Measurements from ENCODE around the gene FAM170B. TPM values are rescaled to one million over a fixed set of nuclear protein-coding genes. Genes with fewer than 3 reads are reported as not detected.

The FAM170B gene
- total RNA-seq, 1 experiment from 2014 or later = not detected

DNA sequence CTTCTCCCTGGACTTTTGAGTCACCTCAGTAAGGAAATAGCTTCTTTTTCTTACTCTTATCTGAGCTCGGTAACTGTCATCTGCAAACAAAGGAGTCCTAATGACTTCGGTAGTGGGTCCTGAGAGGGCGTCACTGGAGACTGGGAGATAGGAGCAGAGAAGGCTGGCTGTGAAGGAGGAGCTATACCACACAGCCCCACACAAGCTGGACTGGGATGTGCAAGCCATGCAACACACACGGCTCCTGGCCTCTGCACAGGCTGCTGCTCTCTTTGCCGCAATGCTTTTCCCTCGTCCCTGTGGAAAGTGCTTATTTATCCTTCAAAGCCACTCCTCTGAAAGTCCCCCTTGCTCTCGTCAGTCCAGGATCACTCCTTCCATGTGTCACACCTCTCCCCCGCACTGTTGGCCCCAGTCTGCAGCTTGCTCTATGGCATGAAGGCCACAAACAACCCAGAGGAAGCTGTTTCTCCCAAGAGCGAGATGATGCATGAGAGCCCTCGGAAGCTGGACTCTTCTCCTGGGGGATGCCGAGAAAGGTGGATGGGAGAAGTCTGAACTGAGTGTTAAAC is 39.5 kb upstream of the FAM170B start:
- DNase-seq = no peak
- no TSS peak for BruUV-seq (replicated peaks)
- intact Hi-C loops (cut with micrococcal nuclease; ENCODE audit: unreplicated experiment) = no loop called here
- CTCF ChIA-PET = interaction anchor here (1.3 kb wide), 1 partner anchor 9 kb away, joined by 5 read pairs; no protein-coding TSS in a partner anchor
- H3K36me3 Mint-ChIP-seq (ENCODE audit: insufficient read depth, unreplicated experiment) = peaks cover 4% of the 10 kb centered on the region
- H3K27ac Mint-ChIP-seq (ENCODE audit: unreplicated experiment) = no peak overlapping the region
- H3K4me1 Mint-ChIP-seq (ENCODE audit: low read depth, unreplicated experiment) = peaks cover 10% of the 10 kb centered on the region
- H3K4me3 Mint-ChIP-seq (ENCODE audit: low read depth, unreplicated experiment) = no peak overlapping the region
- H3K27me3 Mint-ChIP-seq (ENCODE audit: unreplicated experiment) = peaks cover 23% of the 10 kb centered on the region
- H3K9me3 Mint-ChIP-seq (ENCODE audit: low read depth, unreplicated experiment) = no peaks in the 10 kb centered on the region
- TF ChIP-seq CTCF (IDR thresholded peaks at IDR 0.05; ENCODE audit: unreplicated experiment) = no peak

DNA sequence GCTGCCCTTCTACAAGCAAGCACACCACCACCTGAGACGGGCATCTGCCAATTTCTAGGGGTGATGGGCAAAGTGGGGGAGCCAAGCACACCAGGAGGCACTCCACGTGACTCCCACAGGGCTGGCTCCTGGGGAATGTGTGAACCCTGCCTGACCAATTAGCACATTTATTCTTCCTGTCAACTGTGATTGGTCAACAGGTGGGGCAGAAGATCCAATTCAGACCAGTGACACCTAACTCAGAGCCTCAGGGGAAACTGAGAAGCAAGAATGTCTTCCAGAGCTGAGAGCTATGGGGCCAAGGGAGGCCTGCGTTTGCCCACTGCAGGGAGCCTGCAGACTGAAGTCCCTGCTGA is 38.9 kb upstream of the FAM170B start:
- Mint-ChIP-seq H3K27ac (ENCODE audit: unreplicated experiment) (no peak overlapping the region), H3K36me3 (ENCODE audit: insufficient read depth, unreplicated experiment) (peaks cover 4% of the 10 kb centered on the region), H3K27me3 (ENCODE audit: unreplicated experiment) (peaks cover 28% of the 10 kb centered on the region), H3K4me1 (ENCODE audit: low read depth, unreplicated experiment) (peaks cover 10% of the 10 kb centered on the region), H3K4me3 (ENCODE audit: low read depth, unreplicated experiment) (no peak overlapping the region), H3K9me3 (ENCODE audit: low read depth, unreplicated experiment) (no peaks in the 10 kb centered on the region)
- TF ChIP-seq CTCF (IDR thresholded peaks at IDR 0.05; ENCODE audit: unreplicated experiment) = no peak
- CTCF ChIA-PET = interaction anchor here (1.3 kb wide), 1 partner anchor 8 kb away, joined by 5 read pairs; no protein-coding TSS in a partner anchor
- intact Hi-C loops (cut with micrococcal nuclease; ENCODE audit: unreplicated experiment) = no loop called here
- DNase-seq = no peak
- BruUV-seq (replicated peaks) = no TSS peak

GRCh38 chr10:49172061-49172776 is 38.4 kb upstream of the FAM170B start:
- intact Hi-C loops (cut with micrococcal nuclease; ENCODE audit: unreplicated experiment) = no loop called here
- Mint-ChIP-seq H3K4me1 (ENCODE audit: low read depth, unreplicated experiment) (peaks cover 10% of the 10 kb centered on the region), H3K9me3 (ENCODE audit: low read depth, unreplicated experiment) (no peaks in the 10 kb centered on the region), H3K27ac (ENCODE audit: unreplicated experiment) (no peak overlapping the region), H3K36me3 (ENCODE audit: insufficient read depth, unreplicated experiment) (peaks cover under 1% of the 10 kb centered on the region), H3K27me3 (ENCODE audit: unreplicated experiment) (peaks cover 33% of the 10 kb centered on the region), H3K4me3 (ENCODE audit: low read depth, unreplicated experiment) (no peak overlapping the region)
- TF ChIP-seq CTCF (IDR thresholded peaks at IDR 0.05; ENCODE audit: unreplicated experiment) = no peak
- DNase-seq = no peak
- CTCF ChIA-PET = no interaction called here
- BruUV-seq (replicated peaks) = no TSS peak

- intact Hi-C loops (cut with micrococcal nuclease; ENCODE audit: unreplicated experiment) = no loop called here
- no peak for TF ChIP-seq CTCF (IDR thresholded peaks at IDR 0.05; ENCODE audit: unreplicated experiment)
- no peak overlapping the region for H3K4me3 Mint-ChIP-seq (ENCODE audit: low read depth, unreplicated experiment)
- no peaks in the 10 kb centered on the region for H3K36me3 Mint-ChIP-seq (ENCODE audit: insufficient read depth, unreplicated experiment)
- H3K27ac Mint-ChIP-seq (ENCODE audit: unreplicated experiment) = no peak overlapping the region
- no peak for DNase-seq
- peaks cover 41% of the 10 kb centered on the region for H3K27me3 Mint-ChIP-seq (ENCODE audit: unreplicated experiment)
- CTCF ChIA-PET = no interaction called here
- H3K9me3 Mint-ChIP-seq (ENCODE audit: low read depth, unreplicated experiment) = no peaks in the 10 kb centered on the region
- H3K4me1 Mint-ChIP-seq (ENCODE audit: low read depth, unreplicated experiment) = peaks cover 10% of the 10 kb centered on the region
- no TSS peak for BruUV-seq (replicated peaks)
Measured at GRCh38 chr10:49171326-49172060, 37.7 kb upstream of the FAM170B start.

All from Calu3 (cell line).